HG03354 (cell line): Measurements from ENCODE around the gene OPHN1.

Experiments used
- ATAC-seq: cut with Tn5 transposase; IDR thresholded peaks from one replicate; pipeline ENCODE4 v1.9.1; 2021; ENCODE audit warnings: mild to moderate bottlenecking; ENCODE audit not compliant: unreplicated experiment, poor library complexity, severe bottlenecking

OPHN1 gene, protein sequence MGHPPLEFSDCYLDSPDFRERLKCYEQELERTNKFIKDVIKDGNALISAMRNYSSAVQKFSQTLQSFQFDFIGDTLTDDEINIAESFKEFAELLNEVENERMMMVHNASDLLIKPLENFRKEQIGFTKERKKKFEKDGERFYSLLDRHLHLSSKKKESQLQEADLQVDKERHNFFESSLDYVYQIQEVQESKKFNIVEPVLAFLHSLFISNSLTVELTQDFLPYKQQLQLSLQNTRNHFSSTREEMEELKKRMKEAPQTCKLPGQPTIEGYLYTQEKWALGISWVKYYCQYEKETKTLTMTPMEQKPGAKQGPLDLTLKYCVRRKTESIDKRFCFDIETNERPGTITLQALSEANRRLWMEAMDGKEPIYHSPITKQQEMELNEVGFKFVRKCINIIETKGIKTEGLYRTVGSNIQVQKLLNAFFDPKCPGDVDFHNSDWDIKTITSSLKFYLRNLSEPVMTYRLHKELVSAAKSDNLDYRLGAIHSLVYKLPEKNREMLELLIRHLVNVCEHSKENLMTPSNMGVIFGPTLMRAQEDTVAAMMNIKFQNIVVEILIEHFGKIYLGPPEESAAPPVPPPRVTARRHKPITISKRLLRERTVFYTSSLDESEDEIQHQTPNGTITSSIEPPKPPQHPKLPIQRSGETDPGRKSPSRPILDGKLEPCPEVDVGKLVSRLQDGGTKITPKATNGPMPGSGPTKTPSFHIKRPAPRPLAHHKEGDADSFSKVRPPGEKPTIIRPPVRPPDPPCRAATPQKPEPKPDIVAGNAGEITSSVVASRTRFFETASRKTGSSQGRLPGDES

DNA sequence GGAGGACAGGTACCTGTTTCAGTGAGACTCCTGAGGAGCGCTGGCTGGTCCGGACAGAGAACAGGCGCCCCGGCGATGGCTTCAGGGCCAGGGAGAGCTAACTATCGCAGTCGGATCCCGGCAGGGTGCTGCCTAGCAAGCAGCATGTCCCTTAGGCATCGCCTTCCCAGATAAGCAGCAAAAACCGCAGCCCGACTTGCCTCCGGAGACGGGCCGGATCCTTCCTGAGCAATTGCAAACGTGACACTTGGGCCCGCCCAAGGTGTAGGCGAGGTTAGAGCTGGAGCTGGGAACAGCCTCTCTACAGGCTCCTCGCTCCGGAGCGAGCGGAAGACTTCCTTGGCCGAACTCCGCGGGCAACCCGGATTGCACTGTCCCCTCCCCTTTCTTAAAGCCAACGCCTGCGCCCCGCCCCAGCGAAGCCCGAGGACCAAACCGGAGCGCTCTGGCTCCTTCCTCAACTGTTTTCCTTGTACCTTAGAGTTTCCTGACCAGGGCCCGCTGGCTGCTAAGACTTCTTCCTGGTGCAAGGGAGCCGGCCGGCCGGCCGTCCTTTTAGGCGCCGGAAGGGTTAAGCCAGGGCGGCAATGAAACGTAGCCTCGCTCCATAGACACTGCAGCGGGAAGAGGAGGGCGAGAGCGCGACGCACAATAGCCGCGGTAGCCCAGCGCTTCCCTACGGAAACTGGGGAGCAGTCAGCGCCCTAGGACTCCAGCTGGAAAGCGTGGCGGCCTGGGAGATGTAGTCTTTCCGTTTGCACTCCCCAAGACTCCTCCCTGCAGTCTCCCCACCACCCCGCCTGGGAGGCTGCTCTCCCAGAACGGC lies at the start of gene OPHN1:
OPHN1 (minus strand) TSS at position 341 of the 826 bp plus-strand sequence. CDS start 475 bp downstream, outside the sequence.
- no peak for ATAC-seq

DNA sequence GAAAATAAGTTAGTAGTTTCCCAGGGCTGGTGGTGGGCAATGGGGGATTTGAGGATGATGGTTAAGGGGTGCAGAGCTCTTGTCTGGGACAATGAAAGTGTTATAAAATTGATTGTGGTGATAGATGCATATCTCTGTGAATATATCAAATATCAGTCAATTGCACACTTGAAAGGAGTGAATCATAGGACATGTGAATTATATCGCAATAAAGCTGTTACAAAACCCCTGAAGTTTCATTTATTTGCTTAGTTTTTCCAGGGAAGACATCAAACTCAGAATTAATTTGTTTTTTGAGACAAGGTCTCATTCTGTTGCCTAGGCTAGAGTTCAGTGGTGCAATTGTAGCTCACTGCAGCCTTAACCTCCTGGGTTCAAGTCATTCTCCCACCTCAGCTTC lies 47.7 kb upstream of the OPHN1 start:
- ATAC-seq, result no peak

DNA sequence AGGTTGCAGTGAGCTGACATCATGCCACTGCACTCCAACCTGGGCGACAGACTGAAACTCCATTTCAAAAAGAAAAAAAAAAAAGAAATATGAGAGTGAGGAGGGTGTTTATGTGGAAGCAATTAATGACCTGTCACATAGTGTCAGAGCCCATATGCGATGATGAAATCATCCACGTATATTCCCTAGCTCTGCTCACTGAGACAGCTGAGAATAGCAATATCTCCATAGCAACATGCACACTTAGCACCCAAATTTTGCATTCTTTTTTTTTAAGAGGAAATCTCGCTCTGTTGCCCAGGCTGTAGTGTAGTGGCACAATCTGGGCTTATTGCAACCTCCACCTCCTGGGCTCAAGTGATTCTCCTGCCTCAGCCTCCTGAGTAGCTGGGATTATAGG lies 31.5 kb upstream of the OPHN1 start:
- no peak for ATAC-seq

DNA sequence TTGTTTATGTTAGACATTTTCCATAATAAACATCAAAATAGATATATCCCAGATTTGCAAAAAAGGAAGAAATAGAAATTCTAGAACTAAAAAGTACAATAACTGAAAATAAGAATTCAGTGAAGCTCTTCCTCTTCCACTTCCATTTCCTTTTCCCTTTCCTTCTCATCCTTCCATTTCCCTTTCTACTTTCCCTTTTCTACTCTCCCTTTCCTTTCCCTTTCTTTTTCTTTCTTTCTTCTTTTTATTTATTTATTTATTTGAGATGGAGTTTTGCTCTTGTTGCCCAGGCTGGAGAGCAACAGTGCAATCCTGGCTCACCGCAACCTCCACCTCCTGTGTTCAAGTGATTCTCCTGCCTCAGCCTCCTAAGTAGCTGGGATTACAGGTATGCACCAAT lies 30.6 kb upstream of the OPHN1 start:
- ATAC-seq, result no peak

DNA sequence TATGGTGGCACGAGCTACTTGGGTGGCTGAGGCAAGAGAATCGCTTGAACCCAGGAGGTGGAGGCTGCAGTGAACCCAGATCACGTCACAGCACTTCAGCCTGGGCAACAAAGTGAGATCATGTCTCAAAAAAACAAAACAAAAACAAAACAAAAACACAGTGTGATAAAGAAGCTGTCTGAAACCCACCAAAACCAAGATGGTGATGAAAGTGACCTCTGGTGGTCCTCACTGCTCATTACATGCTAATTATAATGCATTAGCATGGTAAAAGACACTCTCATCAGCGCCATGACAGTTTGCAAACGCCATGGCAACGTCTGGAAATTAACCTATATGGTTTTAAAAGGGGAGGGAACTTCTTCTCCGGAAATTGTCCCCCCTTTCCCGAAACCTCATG lies 29.4 kb upstream of the OPHN1 start:
- ATAC-seq, result peak; percentile 83

DNA sequence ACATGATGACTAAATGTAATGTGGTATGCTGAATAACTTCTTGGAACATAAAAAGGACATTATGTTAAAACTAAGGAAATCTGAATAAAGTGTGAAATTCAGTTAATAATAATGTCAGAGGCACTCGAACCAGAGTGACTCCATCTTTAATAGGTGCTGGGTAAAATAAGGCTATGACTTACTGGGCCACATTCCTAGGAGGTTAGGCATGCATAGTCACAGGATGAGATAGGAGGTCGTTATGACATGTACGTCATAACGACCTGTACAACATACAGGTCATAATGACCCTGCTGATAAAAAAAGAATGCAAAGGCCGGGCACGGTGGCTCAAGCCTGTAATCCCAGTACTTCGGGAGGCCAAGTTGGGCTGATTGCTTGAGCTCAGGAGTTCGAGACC lies 28.9 kb upstream of the OPHN1 start:
- no peak for ATAC-seq

DNA sequence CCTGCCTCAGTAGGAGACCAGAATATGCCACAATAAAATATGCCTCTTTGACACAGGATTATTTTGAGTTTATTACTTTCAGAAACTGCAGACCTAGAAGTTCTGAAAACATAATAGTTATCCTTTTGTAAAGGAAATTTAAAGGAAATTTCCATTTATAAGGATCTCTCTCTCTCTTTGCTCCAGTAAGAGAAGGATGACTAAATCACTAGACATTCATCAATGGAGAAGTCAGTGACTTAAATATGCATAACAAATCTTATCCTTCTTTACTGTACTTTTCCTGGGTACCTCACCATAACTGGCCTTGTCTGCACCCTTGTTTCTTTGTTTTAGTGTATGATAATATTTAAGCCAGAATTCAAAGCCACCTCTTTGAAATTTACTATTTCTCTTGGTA lies 28.3 kb upstream of the OPHN1 start:
- no peak for ATAC-seq

DNA sequence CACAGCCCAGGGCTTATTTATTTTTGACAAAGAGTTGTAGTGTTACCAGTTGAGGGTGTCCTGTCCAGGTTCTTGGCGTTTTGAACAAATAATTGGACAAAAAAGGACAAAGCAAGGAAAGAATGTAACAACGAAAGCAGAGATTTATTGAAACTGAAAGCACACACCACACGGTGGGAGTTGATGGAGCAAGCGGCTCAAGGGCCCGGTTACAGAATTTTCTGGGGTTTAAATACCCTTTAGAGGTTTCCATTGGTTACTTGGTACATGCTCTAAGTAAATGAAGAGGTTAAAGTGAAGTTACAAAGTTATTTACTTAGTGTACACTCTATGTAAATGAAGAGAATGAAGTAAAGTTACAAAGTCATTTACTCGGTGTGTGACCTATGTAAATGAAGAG lies 27.8 kb upstream of the OPHN1 start:
- ATAC-seq, result no peak

DNA sequence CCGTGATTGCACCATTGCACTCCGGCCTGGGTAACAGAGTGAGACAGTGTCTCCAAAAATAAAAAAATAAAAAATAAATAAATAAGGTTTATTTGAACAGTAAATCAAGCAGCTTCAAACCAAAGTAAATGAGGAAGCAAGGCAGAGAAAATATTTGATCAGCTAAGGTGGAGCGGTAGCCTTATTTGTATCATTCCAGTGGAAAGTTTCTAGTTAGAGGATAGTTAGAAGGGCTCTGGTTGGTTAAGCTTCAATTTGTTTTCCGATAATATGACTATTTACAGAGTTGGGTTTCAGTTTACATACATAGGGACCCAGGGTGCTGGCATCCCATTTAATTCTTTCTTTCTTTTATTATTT lies 21.8 kb upstream of the OPHN1 start:
- ATAC-seq, result no peak

DNA sequence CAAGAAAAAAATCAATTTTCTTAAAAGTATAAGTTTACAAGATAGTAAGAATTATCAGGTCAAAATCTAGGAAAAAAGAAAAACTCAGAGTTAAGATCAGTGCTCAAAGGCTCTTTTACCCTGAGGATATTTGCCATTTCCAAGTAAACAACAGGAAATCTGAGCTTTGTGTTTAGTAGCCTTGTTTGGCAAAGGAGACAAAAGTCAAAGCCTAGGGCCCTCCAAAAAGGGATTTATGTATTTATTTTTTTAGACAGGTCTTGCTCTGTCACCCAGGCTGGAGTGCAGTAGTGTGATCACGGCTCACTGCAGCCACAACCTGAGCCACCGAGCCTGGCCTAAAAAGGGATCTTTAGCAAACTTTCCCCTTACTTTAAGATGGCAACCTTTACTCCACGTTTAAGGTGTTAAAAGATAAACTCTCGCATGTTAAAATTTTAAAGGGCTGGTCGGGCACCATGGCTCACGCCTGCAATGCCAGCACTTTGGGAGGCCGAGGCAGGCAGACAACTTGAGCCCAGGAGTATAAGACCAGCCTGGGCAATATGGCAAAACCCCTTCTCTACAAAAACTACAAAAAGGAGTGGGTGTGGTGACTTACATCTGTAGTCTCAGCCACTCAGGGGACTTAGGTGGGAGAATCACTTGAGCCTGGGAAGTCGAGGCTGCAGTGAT lies 21.3 kb upstream of the OPHN1 start:
- no peak for ATAC-seq

DNA sequence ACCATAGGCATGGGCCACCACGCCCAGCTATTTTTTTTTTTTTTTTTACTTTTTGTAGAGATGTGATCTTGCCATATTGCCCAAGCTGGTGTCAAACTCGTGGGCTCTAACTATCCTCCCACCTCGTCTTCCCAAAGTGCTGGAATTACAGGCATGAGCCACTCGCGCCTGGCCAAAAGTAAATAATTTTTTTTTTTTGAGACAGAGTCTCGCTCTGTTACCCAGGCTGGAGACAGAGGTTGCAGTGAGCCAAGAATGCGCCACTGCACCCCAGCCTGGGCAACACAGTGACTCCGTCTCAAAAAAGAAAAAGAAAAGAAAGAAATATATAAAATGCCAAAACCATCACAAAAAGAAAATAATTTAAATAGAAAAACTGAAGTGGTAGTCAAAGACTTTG lies 18.4 kb upstream of the OPHN1 start:
- no peak for ATAC-seq

DNA sequence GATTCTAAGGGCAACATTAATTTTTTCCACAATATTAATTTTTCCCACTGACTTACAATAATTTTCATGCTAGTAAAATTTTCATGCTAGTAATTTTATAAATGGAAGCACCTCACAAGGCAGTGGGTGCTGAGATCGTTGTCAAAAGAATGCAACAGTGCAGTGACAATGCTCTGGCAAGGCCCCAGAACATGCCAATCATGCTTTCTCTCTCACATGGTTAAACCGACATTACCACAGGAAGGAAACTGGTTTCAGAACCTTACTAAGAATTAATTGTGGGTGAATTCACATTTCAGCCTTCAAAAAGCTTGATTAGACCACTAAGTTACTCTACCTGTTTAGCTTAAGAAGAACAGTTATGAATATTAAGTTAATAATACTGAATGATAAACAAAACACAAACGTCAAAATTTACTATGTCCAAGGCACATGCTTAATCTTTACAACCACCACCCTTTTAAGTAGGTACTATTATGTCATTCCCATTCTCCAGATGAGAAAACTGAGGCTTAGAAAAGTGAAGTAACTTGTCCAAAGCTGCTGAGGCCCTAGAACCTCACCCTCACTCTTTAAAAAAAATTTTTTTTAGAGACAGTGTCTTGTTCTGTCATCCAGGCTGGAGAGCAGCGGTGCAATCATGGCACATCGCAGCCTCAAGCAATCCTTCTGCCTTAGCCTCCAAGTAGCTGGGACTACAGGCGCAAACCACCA lies 10.0 kb upstream of the OPHN1 start:
- ATAC-seq, result peak; percentile 70

DNA sequence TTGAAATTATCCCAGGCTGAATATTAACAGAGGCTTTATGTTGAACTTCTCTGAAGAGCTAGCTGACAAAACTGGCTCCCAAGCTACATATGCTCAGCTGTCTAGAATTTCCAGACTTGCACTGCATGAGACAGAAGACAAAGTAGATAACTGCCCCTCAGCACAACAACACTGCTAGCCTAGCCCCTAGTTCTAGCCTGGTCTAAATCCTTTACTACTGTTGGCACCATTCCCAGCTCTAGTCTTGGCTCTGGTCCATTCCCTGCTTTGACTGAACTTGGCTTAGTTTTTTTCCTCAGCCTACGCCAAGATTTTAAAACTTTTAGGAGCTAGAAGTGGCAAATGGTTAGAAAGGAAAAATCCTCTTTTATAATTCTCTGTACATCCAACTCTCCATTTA lies 7.6 kb upstream of the OPHN1 start:
- no peak for ATAC-seq

DNA sequence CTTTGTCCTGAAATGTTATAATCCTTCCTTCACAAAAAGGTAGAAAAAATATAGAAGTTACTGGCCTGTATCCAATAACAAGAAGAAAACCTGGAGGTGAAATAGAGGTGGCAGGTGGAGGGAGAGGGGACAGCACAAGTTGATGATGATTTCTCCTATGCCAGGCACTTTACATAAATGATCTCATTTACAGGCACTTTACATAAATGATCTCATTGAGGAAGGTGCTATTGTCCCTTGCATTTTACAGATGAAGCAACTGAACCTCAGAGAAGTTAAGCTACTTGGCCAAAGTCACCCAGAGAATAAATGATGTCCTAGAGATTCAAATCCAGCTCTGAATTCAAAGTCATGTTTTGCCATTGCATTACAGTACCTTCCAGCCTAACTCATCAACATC lies 7.1 kb upstream of the OPHN1 start:
- no peak for ATAC-seq

DNA sequence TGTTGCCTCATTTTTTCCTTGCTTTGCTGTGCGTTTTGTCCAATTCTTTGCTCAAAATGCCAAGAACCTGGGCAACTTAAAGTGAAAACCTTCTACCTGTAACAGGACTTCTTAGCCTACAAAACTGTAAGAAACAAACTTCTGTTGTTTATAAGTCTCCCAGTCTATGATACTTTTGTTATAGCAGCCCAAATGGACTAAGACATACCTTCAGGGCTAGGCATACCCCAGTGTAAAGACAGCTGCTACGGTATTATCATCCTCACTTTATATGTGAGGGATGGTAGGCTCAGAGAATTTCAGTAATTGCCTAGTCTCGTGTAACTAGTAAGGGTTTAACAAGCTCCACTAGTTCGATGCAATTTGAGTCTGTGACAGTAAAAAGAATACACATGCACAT lies 6.0 kb upstream of the OPHN1 start:
- no peak for ATAC-seq

DNA sequence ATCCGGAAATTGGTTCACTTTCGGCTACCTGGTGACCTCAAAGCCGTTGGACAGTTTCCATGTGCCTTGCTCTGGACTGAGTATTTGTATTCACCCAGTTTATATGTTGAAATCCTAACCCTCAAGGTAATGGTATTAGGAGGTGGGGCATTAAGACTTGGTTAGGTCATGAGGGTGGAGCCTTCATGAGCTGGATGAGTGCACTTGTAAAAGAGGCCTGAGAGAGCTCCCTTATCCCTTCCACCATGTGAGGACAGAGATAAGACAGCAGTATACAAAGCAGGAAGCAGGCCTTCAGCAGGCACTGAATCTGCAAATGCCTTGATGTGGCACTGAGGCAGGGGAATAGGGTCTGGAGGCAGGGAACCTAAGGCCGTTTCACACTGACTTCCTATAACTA lies 5.3 kb upstream of the OPHN1 start:
- ATAC-seq, result no peak

DNA sequence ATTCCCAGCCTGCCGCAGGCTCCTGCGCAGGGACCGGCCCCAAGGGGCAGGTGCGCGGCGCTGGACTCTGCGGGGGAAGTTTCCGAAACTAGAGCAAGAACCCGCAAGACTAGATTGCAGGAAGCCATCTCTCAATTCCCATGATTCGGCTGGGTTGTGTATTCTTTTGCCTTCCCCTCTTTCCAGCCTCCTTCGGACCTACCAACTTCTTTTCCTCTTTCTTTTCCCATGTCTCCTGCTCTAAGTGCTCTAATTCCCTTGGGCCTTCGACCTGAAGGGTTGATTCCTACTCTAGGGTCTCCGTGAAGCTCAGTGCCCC lies 645 bp upstream of the OPHN1 start:
- ATAC-seq, result no peak

DNA sequence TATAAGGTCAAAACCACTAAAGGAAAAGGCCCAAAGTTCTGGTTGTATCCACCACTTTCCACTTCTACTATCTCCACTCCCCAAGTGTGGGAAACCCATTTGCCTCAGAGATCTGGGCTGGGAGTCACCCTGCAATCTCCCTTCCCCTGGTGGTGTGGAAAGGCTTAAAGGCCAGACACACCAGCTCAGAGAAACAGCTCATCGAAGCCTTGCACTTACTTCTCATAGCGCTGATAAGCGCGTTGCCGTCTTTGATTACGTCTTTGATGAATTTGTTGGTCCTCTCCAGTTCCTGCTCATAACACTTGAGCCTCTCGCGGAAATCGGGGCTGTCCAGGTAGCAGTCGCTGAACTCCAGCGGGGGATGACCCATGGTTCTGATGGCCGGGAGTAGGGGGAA lies 647 bp downstream of the OPHN1 start:
- ATAC-seq, result no peak

DNA sequence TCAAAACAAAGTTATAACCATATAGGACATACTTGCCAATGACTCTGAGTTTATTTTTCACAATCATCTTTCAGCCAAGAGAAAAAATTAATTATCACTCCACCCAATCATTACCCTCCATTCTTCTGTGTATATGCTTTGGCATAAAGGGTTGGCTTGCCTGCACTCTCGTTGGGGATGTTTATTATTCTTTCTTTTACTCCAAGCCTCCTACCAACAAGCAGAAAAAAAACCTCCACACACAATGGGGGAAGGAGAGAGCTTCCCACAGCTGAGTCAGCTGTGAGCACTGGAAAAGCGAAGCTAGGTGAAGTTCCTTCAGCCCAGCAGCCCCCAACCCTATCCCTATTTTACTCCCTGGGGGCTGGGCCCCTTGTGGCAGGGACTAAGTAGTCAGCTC lies 1.5 kb downstream of the OPHN1 start:
- no peak for ATAC-seq

DNA sequence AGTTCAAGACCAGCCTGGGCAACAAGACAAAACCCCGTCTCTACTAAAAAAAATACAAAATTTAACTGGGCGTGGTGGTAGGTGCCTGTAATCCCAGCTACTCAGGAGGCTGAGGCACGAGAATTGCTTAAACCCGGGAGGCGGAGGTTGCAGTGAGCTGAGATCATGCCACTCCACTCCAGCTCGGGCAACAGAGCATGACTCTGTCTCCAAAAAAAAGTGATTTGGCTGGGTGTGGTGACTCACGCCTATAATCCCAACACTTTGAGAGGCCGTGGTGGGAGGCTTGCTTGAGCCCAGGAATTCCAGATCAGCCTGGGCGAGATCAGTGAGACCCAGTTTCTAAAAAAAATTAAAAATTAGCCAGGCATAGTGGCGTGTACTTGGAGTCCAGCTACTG lies 4.1 kb downstream of the OPHN1 start:
- ATAC-seq, result no peak
